HepG2 (cell line): ENCODE measurements around the gene BBLN. TPM values are rescaled to one million over a fixed set of nuclear protein-coding genes. Genes with fewer than 3 reads are reported as not detected.
A peak's percentile ranks its signal among the peaks of the same experiment; 100 is the strongest.

ENCODE experiments used
- FOXA1 ChIP-seq, 2 experiments: fragments of 450-650 bp in 1 of 2; sonication (generic) in 1 of 2; formaldehyde crosslinking in 1 of 2; IDR thresholded peaks; 2 replicates each; pipeline versions ENCODE4 v1.4.0 to v1.6.1; 2016 to 2020; ENCODE audit warnings: missing genetic modification reagents in 1 of 2
- GABPA ChIP-seq, 2 experiments: IDR thresholded peaks; 2 replicates each; pipeline ENCODE4 v1.6.1; 2011 to 2016; ENCODE audit warnings: low read depth in 2 of 2, low read length in 1 of 2, missing biosample characterization in 1 of 2, missing genetic modification characterization in 1 of 2
- HIC2 ChIP-seq: sonication (generic); formaldehyde crosslinking; IDR thresholded peaks from 2 replicates; pipeline ENCODE4 v1.9.0; 2022; ENCODE audit warnings: low read depth, missing genetic modification reagents
- HIVEP1 ChIP-seq: sonication (generic); formaldehyde crosslinking; IDR thresholded peaks from 2 replicates; pipeline ENCODE4 v1.4.0; 2020; ENCODE audit warnings: mild to moderate bottlenecking, missing genetic modification reagents
- JUND ChIP-seq: sonication (generic); formaldehyde crosslinking; IDR thresholded peaks from 2 replicates; pipeline ENCODE4 v1.8.0; 2022; ENCODE audit warnings: mild to moderate bottlenecking, missing genetic modification reagents
- LCORL ChIP-seq, 2 experiments: fragments of 450-650 bp in 1 of 2; sonication (generic) in 1 of 2; formaldehyde crosslinking in 1 of 2; IDR thresholded peaks; 2 replicates each; pipeline versions ENCODE4 v1.5.0 to v1.6.1; 2017 to 2020; ENCODE audit warnings: antibody characterized with exemption in 1 of 2, missing genetic modification reagents in 1 of 2
- MLLT10 ChIP-seq: sonication (generic); formaldehyde crosslinking; IDR thresholded peaks from 2 replicates; pipeline ENCODE4 v1.4.0; 2020; ENCODE audit warnings: missing genetic modification reagents
- MLX ChIP-seq: IDR thresholded peaks from 2 replicates; pipeline ENCODE4 v1.6.1; 2016
- NR2F6 ChIP-seq, 2 experiments: IDR thresholded peaks; 2 replicates each; pipeline ENCODE4 v1.6.1; 2016; ENCODE audit warnings: antibody characterized with exemption in 1 of 2, mild to moderate bottlenecking in 1 of 2
- SALL1 ChIP-seq: sonication (generic); formaldehyde crosslinking; IDR thresholded peaks from 2 replicates; pipeline ENCODE4 v1.8.0; 2022; ENCODE audit warnings: mild to moderate bottlenecking, missing genetic modification reagents
- SIX1 ChIP-seq: sonication (generic); formaldehyde crosslinking; IDR thresholded peaks from 2 replicates; pipeline ENCODE4 v1.4.0; 2020; ENCODE audit warnings: missing genetic modification reagents, borderline replicate concordance
- THAP11 ChIP-seq: IDR thresholded peaks from 2 replicates; pipeline ENCODE4 v1.6.1; 2016; ENCODE audit warnings: missing biosample characterization, missing genetic modification reagents
- ZGPAT ChIP-seq: IDR thresholded peaks from 2 replicates; pipeline ENCODE4 v1.6.1; 2016; ENCODE audit warnings: mild to moderate bottlenecking
- ZNF281 ChIP-seq: sonication (generic); formaldehyde crosslinking; IDR thresholded peaks from 2 replicates; pipeline ENCODE4 v1.4.0; 2020; ENCODE audit warnings: missing genetic modification reagents, borderline replicate concordance
- ZNF484 ChIP-seq: sonication (generic); formaldehyde crosslinking; IDR thresholded peaks from 2 replicates; pipeline ENCODE4 v1.5.1; 2020; ENCODE audit warnings: mild to moderate bottlenecking, low read depth, missing genetic modification reagents, borderline replicate concordance
- ZNF577 ChIP-seq: sonication (generic); formaldehyde crosslinking; IDR thresholded peaks from 2 replicates; pipeline ENCODE4 v1.4.0; 2020; ENCODE audit warnings: mild to moderate bottlenecking, low read depth, missing genetic modification reagents, borderline replicate concordance
- polyA plus RNA-seq, 8 experiments: library from polyadenylated mRNA; depleted of rRNA in 3 of 8; stranded (reverse) in 7 of 8; unstranded in 1 of 8; fragments of >200 nt; fragmentation: Illumina TruSeq in 4 of 8; extraction: Trizol in 4 of 8; gene quantifications; 2 replicates each; pipeline versions ENCODE4 v1.2.1 to v1.2.3, GENCODE V29; 2011 to 2016; ENCODE audit warnings: low read depth in 4 of 8, missing spikeins in 1 of 8, mixed read lengths in 1 of 8; ENCODE audit not compliant: insufficient read depth in 1 of 8
- total RNA-seq, 5 experiments: library from RNA; depleted of rRNA; stranded (reverse); fragments of >200 nt; fragmentation: Illumina TruSeq; extraction: Trizol; gene quantifications; 2 replicates each; pipeline ENCODE4 v1.2.3, GENCODE V29; 2016; ENCODE audit warnings: low read depth in 1 of 5

BBLN gene
- total and polyA plus RNA-seq, 2 of the 13 experiments (the other 11 are each of a cell fraction or from before 2014, with no cell fraction given), result 27.6 to 33.1 TPM

- no peak for TF ChIP-seq LCORL (IDR thresholded peaks at IDR 0.05)
- TF ChIP-seq LCORL (CRISPR knock-in tag; IDR thresholded peaks at IDR 0.05), result peak; percentile 77
- no peak for TF ChIP-seq ZNF577 (CRISPR knock-in tag)
- no peak for TF ChIP-seq JUND
- no peak for TF ChIP-seq ZNF281
- no peak for TF ChIP-seq MLX (CRISPR knock-in tag)
- peak; percentile 86 for TF ChIP-seq SALL1 (CRISPR knock-in tag)
- no peak for TF ChIP-seq SIX1 (CRISPR knock-in tag)
- TF ChIP-seq HIVEP1 (CRISPR knock-in tag), result 0 out of 2 replicates have a peak, but pooled peaks have one; percentile 42
- TF ChIP-seq GABPA (IDR thresholded peaks at IDR 0.05; ENCODE audit: low read depth, low read length), result no peak
- TF ChIP-seq GABPA (CRISPR knock-in tag; IDR thresholded peaks at IDR 0.05; ENCODE audit: low read depth), result no peak
- TF ChIP-seq ZNF484, result no peak
- peak; percentile 24; the same call in 1 of the 2 replicates for TF ChIP-seq ZGPAT
- no peak for TF ChIP-seq MLLT10 (CRISPR knock-in tag)
- no peak for TF ChIP-seq FOXA1 (IDR thresholded peaks at IDR 0.05)
- TF ChIP-seq FOXA1 (CRISPR knock-in tag; IDR thresholded peaks at IDR 0.05), result peak; percentile 49
- no peak for TF ChIP-seq NR2F6 (IDR thresholded peaks at IDR 0.05)
- peak; percentile 64; the same call in 1 of the 2 replicates for TF ChIP-seq NR2F6 (CRISPR knock-in tag; IDR thresholded peaks at IDR 0.05)
- peak; percentile 71; the same call in 1 of the 2 replicates for TF ChIP-seq HIC2
- peak; percentile 76 for TF ChIP-seq THAP11 (CRISPR knock-in tag)
Observed at GRCh38 chr9:128117613-128118471, 42.2 kb upstream of the BBLN start (continued).
